ENCODE data around the gene BMPR1A. TPM values are rescaled to one million over a fixed set of nuclear protein-coding genes. Genes with fewer than 3 reads are reported as not detected.
"Not testable (repeated sequence)": the region's sequence is repeated elsewhere in the genome, so short reads cannot be mapped to it uniquely, and the experiment has no call there.

Gene BMPR1A
- polyA plus RNA-seq, 4 donors, result 64.5 to 79.4 (median 71.1) TPM

GRCh38 chr10:86728056-86728455, 28.4 kb upstream of the BMPR1A start:
- DNase-seq (ENCODE audit: low read depth in 4 of 4, low spot score in 2 of 4), result no peak

- DNase-seq (ENCODE audit: low read depth in 4 of 4, low spot score in 2 of 4), result no peak
Observed at GRCh38 chr10:86729677-86730076, 26.7 kb upstream of the BMPR1A start.

DNA sequence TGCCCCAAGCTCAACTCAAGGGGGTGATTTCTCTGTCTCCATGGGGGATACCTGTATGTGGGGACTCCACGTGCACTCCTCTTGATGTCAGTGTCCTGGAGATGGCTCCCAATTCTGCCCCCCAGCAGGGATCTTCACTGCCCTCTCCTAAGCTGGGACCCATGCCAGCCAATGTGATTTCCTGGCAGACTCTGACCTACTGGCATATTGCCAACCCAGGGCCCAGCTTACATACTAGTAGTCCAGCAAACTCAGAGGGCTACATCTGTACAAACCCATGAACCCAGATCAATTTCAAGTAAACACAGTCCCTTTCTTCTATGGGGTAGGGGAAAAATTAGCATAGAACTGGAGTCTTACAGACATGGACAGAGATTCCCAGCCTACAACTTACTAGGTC, 26.2 kb upstream of the BMPR1A start:
- no peak for DNase-seq (ENCODE audit: low read depth in 4 of 4, low spot score in 2 of 4)

DNA sequence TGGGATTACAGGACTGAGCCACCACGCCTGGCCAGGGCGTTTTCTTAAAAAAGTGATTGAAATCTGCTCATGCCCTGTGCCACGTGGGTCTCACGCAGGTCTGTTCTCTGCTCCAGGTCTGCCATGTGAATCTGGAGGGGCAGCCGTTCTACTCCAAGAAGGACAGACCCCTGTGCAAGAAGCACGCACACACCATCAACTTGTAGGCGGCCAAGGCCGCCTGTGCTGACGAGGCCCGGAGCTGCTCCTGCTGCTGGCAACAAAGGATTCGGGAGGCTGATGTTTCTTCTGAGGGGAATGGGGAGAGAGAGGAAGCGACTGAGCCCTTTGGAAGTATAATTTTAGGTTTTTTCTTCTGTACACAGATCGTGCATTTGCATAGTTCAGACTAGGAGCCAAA, 23.6 kb upstream of the BMPR1A start:
- DNase-seq (ENCODE audit: low read depth in 4 of 4, low spot score in 2 of 4), result no peak

GRCh38 chr10:86733260-86733671, 23.2 kb upstream of the BMPR1A start:
- no peak for DNase-seq (ENCODE audit: low read depth in 4 of 4, low spot score in 2 of 4)

GRCh38 chr10:86734207-86734988, 22.0 kb upstream of the BMPR1A start:
- no peak for DNase-seq (ENCODE audit: low read depth in 4 of 4, low spot score in 2 of 4)

- not testable (repeated sequence) for DNase-seq (ENCODE audit: low read depth in 4 of 4, low spot score in 2 of 4)
Observed at GRCh38 chr10:86735278-86735677, 21.1 kb upstream of the BMPR1A start.

- DNase-seq (ENCODE audit: low read depth in 4 of 4, low spot score in 2 of 4), result no peak
Observed at GRCh38 chr10:86742230-86742629, 14.2 kb upstream of the BMPR1A start.

GRCh38 chr10:86744067-86744725, 12.2 kb upstream of the BMPR1A start:
- DNase-seq (ENCODE audit: low read depth in 4 of 4, low spot score in 2 of 4), result no peak

GRCh38 chr10:86747796-86748581, 8.4 kb upstream of the BMPR1A start:
- no peak for DNase-seq (ENCODE audit: low read depth in 4 of 4, low spot score in 2 of 4)

DNA sequence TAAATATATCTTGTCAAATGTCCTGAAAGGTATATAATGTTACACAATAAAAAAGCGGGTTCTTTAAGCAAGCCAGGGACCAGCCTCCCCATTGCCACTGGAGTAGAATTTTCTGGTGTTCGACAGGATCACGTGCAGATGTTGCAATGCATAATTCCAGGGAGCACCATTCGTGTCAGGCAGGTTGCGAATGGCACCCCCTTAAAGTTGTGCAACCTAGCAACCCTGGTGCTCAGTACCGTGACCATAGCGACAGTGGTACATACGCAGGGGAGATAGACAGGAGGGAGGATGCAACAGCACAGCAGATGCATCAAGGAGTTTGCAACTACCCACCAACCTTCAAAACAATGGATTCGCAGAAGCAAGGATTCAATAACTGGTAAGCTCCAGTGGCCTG, 6.6 kb upstream of the BMPR1A start:
- DNase-seq (ENCODE audit: low read depth in 4 of 4, low spot score in 2 of 4), result no peak

DNA sequence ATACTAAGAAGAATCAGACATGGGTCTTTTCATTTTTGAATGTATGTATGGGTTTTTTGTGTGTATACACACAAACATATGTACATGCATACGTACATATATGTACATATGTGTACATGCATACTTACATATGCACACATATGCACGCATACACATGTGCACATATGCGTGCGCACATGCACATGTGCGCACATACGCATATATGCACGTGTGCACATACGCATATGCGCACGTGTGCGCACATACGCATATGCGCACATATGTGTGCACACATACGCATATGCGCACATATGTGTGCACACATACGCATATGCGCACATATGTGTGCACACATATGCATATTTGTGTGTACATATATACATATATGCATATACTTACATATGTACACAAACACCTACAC, 4.9 kb upstream of the BMPR1A start:
- DNase-seq (ENCODE audit: low read depth in 4 of 4, low spot score in 2 of 4), result no peak

GRCh38 chr10:86752311-86752710, 4.1 kb upstream of the BMPR1A start:
- no peak for DNase-seq (ENCODE audit: low read depth in 4 of 4, low spot score in 2 of 4)

GRCh38 chr10:86753051-86753450, 3.4 kb upstream of the BMPR1A start:
- DNase-seq (ENCODE audit: low read depth in 4 of 4, low spot score in 2 of 4), result no peak

DNA sequence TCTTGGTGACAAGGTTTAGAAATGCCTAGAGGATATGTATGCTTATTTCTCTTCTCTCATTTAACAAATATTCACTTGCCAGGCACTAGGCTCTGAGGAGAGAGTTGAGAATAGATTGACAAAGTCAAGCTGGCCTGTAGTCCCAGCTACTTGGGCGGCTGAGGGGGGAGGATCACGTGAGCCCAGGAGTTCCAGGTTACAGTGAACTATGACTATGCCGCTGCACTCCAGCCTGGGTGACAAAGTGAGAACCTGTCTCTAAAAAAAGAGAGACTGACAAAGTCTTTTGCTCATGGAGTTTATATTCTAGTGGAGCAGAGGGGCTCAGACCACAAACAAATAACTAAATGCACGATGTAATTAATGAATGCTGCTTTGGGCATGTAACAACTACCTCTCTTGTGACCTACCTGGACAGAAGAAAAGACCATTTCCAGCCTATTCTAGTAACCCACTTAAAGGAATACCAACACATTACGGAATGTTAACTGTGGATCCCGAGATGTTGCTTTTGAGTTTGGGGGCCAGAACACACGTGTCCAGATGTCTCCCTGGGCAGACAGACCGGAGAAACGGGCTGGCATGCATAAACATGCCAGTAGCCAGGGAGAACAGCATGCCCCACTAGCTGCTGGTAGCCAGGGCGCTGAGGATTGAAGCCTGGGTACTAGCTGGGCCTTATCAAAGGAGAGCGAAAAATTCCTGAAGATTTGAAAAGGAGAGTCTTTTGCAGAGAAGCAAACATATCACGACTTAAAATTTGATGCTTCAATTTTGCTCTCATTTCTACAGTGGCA, 2.6 kb upstream of the BMPR1A start:
- no peak for DNase-seq (ENCODE audit: low read depth in 4 of 4, low spot score in 2 of 4)

DNA sequence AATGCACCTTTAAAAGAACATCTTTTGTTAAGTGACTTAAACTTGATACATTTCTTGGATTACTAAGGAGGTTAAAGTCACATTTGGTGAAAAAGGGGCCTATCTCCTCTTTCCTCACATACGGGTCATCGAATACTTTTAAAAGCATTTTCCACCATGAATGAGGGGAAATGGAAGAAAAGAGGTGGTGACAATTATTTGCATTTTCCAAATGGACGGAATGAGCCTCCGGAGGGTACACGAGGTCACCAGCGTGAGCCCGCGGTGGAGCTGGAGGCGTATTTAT, 1.0 kb upstream of the BMPR1A start:
- DNase-seq (ENCODE audit: low read depth in 4 of 4, low spot score in 2 of 4), result no peak

DNA sequence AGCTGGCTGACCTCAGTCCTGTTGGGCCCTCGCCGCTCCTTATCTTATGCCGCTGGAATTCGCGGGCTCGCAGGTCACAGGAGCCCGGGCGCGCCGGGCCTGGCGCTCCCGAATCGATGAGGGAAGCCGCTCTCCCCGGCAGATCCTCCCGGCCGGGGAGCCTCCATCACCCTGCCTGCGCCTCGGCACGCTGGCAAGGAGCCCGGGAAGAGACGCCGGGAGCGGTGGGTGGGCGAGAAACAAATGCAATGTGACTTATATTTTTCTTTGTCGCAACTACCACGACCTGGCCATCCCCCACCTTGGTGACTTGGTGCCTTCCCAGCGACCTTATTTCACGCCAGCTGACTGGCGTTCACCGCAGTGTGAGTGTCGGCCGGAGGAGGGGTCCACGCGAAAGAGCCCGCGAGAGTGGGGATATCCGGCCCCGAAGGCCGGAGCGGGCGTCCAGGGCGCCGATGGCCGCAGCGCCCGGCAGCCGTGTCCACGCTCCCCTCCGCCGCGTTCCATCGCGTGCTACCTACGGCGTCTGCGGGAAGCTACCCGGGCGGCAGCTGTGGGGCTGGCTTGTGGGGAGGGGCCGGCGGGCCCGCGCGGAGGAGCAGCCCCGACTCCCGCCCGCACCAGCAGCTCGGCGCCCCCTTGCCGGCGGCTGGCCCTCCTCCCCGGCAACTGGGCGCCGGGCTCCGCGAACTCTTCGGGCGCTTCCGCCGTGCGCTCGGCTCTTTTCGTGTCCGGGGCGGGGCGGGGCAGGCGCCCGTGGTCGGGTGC, 494 bp upstream of the BMPR1A start:
- peak; percentile 76 to 89 (median 80) for DNase-seq (ENCODE audit: low read depth in 4 of 4, low spot score in 2 of 4)

DNA sequence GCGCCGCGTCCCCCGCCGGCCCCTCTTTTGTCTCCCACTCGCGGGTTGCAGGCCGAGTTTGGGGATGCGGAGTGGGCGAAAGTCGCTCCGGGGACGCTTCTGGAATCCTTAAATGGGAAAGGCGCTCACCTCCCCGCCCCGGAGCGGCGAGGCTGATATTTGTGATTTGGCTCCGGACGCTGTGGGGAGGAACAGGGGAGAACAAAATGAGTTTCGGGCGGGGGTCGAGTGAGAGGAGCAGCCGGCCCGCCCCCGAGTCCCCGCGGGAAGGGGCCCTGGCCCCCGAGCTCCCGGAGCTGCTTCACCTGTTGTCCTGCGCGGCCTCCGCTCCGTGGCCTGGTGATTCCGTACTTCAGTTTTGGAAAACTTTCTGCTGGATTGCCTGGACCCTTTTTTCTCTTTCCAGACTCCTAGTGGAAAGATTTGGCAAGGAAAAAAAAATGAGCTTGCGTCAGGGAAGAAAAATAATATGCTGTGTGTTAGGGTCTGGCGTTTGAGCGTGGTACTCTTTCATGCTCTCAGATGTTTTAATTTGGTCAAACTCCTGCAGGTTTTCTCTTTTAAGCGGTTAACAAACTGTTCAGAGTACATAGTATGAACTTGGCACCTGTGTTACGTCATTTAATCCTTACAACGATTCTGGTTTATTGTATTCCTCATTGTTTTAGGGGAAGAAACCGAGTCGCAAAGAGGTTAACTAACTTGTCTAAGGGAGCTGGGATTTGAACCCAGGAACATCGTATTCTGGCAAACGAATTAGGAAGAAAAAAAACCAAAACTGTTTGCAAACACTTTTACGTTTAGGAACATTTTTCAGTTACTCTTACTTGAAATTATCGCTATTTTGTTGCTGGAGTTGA, 924 bp downstream of the BMPR1A start:
- DNase-seq (ENCODE audit: low read depth in 4 of 4, low spot score in 2 of 4), result peak in 3 of 4 donors; percentile 63 to 79 (median 68)
